ENCODE results near the gene ZNF330.
"Not testable (repeated sequence)": the region's sequence is repeated elsewhere in the genome, so short reads cannot be mapped to it uniquely, and the experiment has no call there.

Gene ZNF330

GRCh38 chr4:141216002-141216761, 4.5 kb upstream of the ZNF330 start:
- no peak overlapping the region for H3K27ac ChIP-seq
- TF ChIP-seq, protein P1, sequence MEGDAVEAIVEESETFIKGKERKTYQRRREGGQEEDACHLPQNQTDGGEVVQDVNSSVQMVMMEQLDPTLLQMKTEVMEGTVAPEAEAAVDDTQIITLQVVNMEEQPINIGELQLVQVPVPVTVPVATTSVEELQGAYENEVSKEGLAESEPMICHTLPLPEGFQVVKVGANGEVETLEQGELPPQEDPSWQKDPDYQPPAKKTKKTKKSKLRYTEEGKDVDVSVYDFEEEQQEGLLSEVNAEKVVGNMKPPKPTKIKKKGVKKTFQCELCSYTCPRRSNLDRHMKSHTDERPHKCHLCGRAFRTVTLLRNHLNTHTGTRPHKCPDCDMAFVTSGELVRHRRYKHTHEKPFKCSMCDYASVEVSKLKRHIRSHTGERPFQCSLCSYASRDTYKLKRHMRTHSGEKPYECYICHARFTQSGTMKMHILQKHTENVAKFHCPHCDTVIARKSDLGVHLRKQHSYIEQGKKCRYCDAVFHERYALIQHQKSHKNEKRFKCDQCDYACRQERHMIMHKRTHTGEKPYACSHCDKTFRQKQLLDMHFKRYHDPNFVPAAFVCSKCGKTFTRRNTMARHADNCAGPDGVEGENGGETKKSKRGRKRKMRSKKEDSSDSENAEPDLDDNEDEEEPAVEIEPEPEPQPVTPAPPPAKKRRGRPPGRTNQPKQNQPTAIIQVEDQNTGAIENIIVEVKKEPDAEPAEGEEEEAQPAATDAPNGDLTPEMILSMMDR (IDR thresholded peaks at IDR 0.05), result no peak
- no peak for TF ChIP-seq ZFX (IDR thresholded peaks at IDR 0.05; ENCODE audit: borderline replicate concordance)

DNA sequence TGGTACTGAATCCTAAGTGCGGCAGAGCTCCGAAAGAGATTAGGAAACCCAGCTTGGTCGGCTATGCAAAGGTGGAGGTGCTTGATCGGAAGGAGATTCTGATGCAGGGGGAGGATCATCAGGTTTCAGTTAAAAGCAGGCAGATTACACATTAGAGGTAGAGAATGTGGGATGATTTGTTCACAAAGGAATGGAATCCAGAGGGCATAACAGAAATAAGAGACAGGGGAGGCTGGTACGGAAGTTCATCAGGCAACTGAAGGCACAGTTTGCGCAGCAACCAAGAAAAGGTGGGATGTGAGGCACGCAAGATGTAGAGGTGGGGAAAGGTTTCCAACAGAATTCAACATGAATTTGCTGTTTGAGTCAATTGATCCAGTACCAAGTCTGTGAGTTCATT, 424 bp upstream of the ZNF330 start:
- H3K27ac ChIP-seq, result peak overlapping the region; percentile 66; the same call in 1 of the 2 replicates
- no peak for TF ChIP-seq ZFX (IDR thresholded peaks at IDR 0.05; ENCODE audit: borderline replicate concordance)
- TF ChIP-seq, protein P1 (IDR thresholded peaks at IDR 0.05), result no peak

GRCh38 chr4:141223418-141223817, 2.7 kb downstream of the ZNF330 start:
- no peak overlapping the region for H3K27ac ChIP-seq
- TF ChIP-seq ZFX (IDR thresholded peaks at IDR 0.05; ENCODE audit: borderline replicate concordance), result no peak
- TF ChIP-seq, protein P1 (IDR thresholded peaks at IDR 0.05), result no peak

DNA sequence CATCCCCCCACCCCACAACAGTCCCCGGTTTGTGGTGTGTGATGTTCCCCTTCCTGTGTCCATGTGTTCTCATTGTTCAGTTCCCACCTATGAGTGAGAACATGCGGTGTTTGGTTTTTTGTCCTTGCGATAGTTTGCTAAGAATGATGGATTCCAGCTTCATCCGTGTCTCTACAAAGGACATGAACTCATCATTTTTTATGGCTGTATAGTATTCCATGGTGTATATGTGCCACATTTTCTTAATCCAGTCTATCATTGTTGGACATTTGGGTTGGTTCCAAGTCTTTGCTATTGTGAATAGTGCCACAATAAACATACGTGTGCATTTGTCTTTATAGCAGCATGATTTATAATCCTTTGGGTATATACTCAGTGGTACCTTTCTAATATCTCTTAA, 6.6 kb downstream of the ZNF330 start:
- not testable (repeated sequence) for H3K27ac ChIP-seq

DNA sequence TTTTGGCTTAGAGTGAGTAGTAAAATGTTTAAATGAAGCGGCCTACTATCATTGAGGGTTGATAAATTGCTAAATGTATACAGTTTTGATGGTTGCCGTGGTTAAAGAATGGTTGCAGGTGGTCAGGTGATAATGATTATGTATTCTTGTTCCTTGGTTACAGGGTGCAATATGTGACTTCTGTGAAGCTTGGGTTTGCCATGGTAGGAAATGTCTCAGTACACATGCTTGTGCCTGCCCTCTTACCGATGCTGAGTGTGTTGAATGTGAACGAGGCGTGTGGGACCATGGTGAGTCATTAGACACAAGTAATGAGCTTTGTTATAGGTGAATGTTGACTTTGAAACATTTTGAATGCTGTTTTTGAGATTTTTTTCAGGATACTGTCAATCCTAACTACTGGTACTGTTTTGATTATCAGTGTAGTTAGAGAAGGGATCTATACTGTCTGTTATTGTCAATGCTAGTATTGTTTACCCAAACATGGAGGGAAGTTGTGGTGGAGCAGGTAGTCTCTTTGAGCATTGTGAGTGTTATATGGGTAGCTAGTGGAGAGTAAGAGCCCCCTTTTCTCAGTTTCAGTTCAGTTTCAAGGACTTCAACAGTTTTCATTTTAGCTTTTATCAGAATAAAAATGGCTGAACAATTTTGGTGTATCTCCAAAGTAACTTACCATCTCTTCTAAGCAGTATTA, 8.9 kb downstream of the ZNF330 start:
- TF ChIP-seq, protein P1 (IDR thresholded peaks at IDR 0.05), result no peak
- no peak for TF ChIP-seq ZFX (IDR thresholded peaks at IDR 0.05; ENCODE audit: borderline replicate concordance)
- H3K27ac ChIP-seq, result no peak overlapping the region

DNA sequence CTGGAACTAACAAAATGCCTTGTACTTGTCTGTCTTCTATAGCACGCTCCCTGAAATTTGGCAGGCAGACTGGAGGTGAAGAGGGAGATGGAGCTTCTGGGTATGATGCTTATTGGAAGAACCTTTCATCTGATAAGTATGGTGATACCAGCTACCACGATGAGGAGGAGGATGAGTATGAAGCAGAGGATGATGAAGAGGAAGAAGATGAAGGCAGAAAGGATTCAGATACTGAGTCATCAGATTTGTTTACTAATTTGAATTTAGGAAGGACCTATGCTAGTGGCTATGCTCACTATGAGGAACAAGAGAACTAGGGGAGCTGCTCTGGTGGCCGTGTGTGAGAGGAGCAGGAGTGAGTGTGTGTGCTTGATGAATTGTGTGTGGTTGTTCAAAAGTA, 13.0 kb downstream of the ZNF330 start:
- no peak overlapping the region for H3K27ac ChIP-seq
- TF ChIP-seq, protein P1 (IDR thresholded peaks at IDR 0.05), result no peak
- no peak for TF ChIP-seq ZFX (IDR thresholded peaks at IDR 0.05; ENCODE audit: borderline replicate concordance)

- TF ChIP-seq, protein P1 (IDR thresholded peaks at IDR 0.05), result no peak
- H3K27ac ChIP-seq, result no peak overlapping the region
Measured at GRCh38 chr4:141238186-141238585, 17.5 kb downstream of the ZNF330 start.

Measured in 22Rv1 (cell line).